Loucy (cell line): ENCODE measurements around the gene MYO9A.

Experiments
- H2AFZ ChIP-seq: fragments of 200-600 bp; sonication (generic); 2 replicates; pipeline ENCODE4 v1.6.0; 2016; ENCODE audit warnings: antibody characterized with exemption, mild to moderate bottlenecking, low read length, moderate library complexity
- H3F3A ChIP-seq: fragments of 200-600 bp; 2 replicates; pipeline ENCODE4 v1.6.0; 2016; ENCODE audit warnings: antibody characterized with exemption, low read depth, mild to moderate bottlenecking
- H3K27me3 ChIP-seq: fragments of 200-600 bp; sonication (generic); 2 replicates; pipeline ENCODE4 v1.6.1; 2014; ENCODE audit warnings: low read length, mild to moderate bottlenecking; ENCODE audit not compliant: insufficient read depth, poor library complexity, severe bottlenecking
- H3K36me3 ChIP-seq: fragments of 200-600 bp; sonication (generic); 2 replicates; pipeline ENCODE4 v1.6.1; 2016; ENCODE audit warnings: low read length; ENCODE audit not compliant: insufficient read depth
- H3K4me1 ChIP-seq: fragments of 200-600 bp; sonication (generic); 2 replicates; pipeline ENCODE4 v1.5.1; 2014; ENCODE audit warnings: low read length, mild to moderate bottlenecking; ENCODE audit not compliant: insufficient read depth, poor library complexity, severe bottlenecking
- H3K4me2 ChIP-seq: fragments of 200-600 bp; sonication (generic); 2 replicates; pipeline ENCODE4 v1.6.0; 2014; ENCODE audit warnings: antibody characterized with exemption, low read length, low read depth, mild to moderate bottlenecking; ENCODE audit not compliant: poor library complexity, severe bottlenecking
- H3K4me3 ChIP-seq: fragments of 200-600 bp; sonication (generic); 2 replicates; pipeline ENCODE4 v1.5.1; 2014; ENCODE audit warnings: low read length, mild to moderate bottlenecking, mixed read lengths; ENCODE audit not compliant: poor library complexity, severe bottlenecking
- H3K79me2 ChIP-seq: fragments of 200-600 bp; sonication (generic); 2 replicates; pipeline ENCODE4 v1.6.1; 2014; ENCODE audit warnings: low read length; ENCODE audit not compliant: insufficient read depth
- H3K9ac ChIP-seq: fragments of 200-600 bp; sonication (generic); 2 replicates; pipeline ENCODE4 v1.6.0; 2014; ENCODE audit warnings: mild to moderate bottlenecking, low read depth, low read length, moderate library complexity; ENCODE audit not compliant: poor library complexity, severe bottlenecking
- H3K9me2 ChIP-seq: fragments of 200-600 bp; sonication (generic); replicated peaks from 2 replicates; pipeline ENCODE4 v1.6.1; 2016; ENCODE audit warnings: low read depth, low read length, mixed read lengths
- H3K9me3 ChIP-seq: fragments of 200-600 bp; sonication (generic); 2 replicates; pipeline ENCODE4 v1.6.1; 2014; ENCODE audit warnings: mild to moderate bottlenecking, antibody characterized with exemption, low read length, low read depth; ENCODE audit not compliant: insufficient read depth
- H4K20me1 ChIP-seq: fragments of 200-600 bp; sonication (generic); 2 replicates; pipeline ENCODE4 v1.6.0; 2014; ENCODE audit warnings: antibody characterized with exemption, low read length, mild to moderate bottlenecking; ENCODE audit not compliant: insufficient read depth, poor library complexity, severe bottlenecking
- CTCF ChIP-seq: fragments of 200-600 bp; sonication (generic); conservative IDR thresholded peaks from 2 replicates; pipeline ENCODE4 v1.5.1; 2014; ENCODE audit warnings: mild to moderate bottlenecking, antibody characterized with exemption, low read length
- EZH2phosphoT487 ChIP-seq: fragments of 200-600 bp; IDR thresholded peaks from 2 replicates; pipeline ENCODE4 v1.6.1; 2018; ENCODE audit warnings: antibody characterized with exemption, mild to moderate bottlenecking, moderate library complexity, borderline replicate concordance

Gene MYO9A

GRCh38 chr15:71888797-71889196 is 229.2 kb downstream of the MYO9A start:
- Histone ChIP-seq H3K36me3 (peaks cover 13% of the 10 kb centered on the region; the same call in 1 of the 2 replicates), H3F3A (no peaks in the 10 kb centered on the region), H3K4me3 (no peak overlapping the region), H3K79me2 (no peaks in the 10 kb centered on the region), H3K4me2 (no peak overlapping the region), H2AFZ (no peak overlapping the region), H4K20me1 (no peaks in the 10 kb centered on the region), H3K27me3 (no peaks in the 10 kb centered on the region), H3K4me1 (no peaks in the 10 kb centered on the region), H3K9me2 (no peaks in the 10 kb centered on the region), H3K9ac (no peak overlapping the region), H3K9me3 (no peaks in the 10 kb centered on the region)
- no peak for TF ChIP-seq EZH2phosphoT487
- no peak for TF ChIP-seq CTCF

- Histone ChIP-seq H3K36me3 (peaks cover 22% of the 10 kb centered on the region; the same call in 1 of the 2 replicates), H3F3A (no peaks in the 10 kb centered on the region), H3K4me3 (no peak overlapping the region), H3K27me3 (no peaks in the 10 kb centered on the region), H3K79me2 (no peaks in the 10 kb centered on the region), H3K4me1 (no peaks in the 10 kb centered on the region), H3K4me2 (no peak overlapping the region), H3K9me2 (no peaks in the 10 kb centered on the region), H3K9ac (no peak overlapping the region), H3K9me3 (no peaks in the 10 kb centered on the region), H4K20me1 (no peaks in the 10 kb centered on the region), H2AFZ (no peak overlapping the region)
- no peak for TF ChIP-seq EZH2phosphoT487
- no peak for TF ChIP-seq CTCF
These were observed 232.6 kb downstream of the MYO9A start for GRCh38 chr15:71885390-71885789.

- no peaks in the 10 kb centered on the region for H3K9me2 ChIP-seq
- peaks cover 39% of the 10 kb centered on the region; the same call in 1 of the 2 replicates for H3K36me3 ChIP-seq
- H4K20me1 ChIP-seq, result no peaks in the 10 kb centered on the region
- H3K4me1 ChIP-seq, result no peaks in the 10 kb centered on the region
- no peak overlapping the region for H2AFZ ChIP-seq
- no peaks in the 10 kb centered on the region for H3F3A ChIP-seq
- no peaks in the 10 kb centered on the region for H3K79me2 ChIP-seq
- no peaks in the 10 kb centered on the region for H3K9me3 ChIP-seq
- TF ChIP-seq EZH2phosphoT487 (no peak), CTCF (no peak)
- no peak overlapping the region for H3K9ac ChIP-seq
- H3K27me3 ChIP-seq, result no peaks in the 10 kb centered on the region
- no peak overlapping the region for H3K4me3 ChIP-seq
- no peak overlapping the region for H3K4me2 ChIP-seq
These were observed 234.5 kb downstream of the MYO9A start for GRCh38 chr15:71883447-71883846.
